Right lobe of liver (tissue), 6 donors: ENCODE measurements around the gene CYB561D1. TPM values are rescaled to one million over a fixed set of nuclear protein-coding genes. Genes with fewer than 3 reads are reported as not detected.

Experiments
- ATAC-seq, 4 donors: fragments of 200-7000 bp; cut with Tn5 transposase; one replicate each; pipeline ENCODE4 v1.9.1; 2020; ENCODE audit warnings: mild to moderate bottlenecking in 4 of 4, moderate library complexity in 4 of 4
- DNase-seq, 3 donors: peaks; one replicate each; pipeline ENCODE4 v3.0.0-alpha.2; 2020
- H3K27ac ChIP-seq, 3 donors: fragments of 200-600 bp; one replicate each; pipeline ENCODE4 v1.8.0; 2022
- H3K27me3 ChIP-seq, 2 donors: fragments of 200-600 bp; one replicate each; pipeline ENCODE4 v1.8.0; 2022
- H3K36me3 ChIP-seq, 4 donors: fragments of 200-600 bp; sonication (generic) in 1 of 4; one replicate each; pipeline versions ENCODE4 v1.5.1 to v1.8.0; 2017 to 2022; ENCODE audit warnings: control low read depth in 1 of 4
- H3K4me1 ChIP-seq, 4 donors: fragments of 200-600 bp; sonication (generic) in 1 of 4; one replicate each; pipeline versions ENCODE4 v1.5.1 to v1.8.0; 2017 to 2022; ENCODE audit warnings: control low read depth in 1 of 4
- H3K4me3 ChIP-seq, 3 donors: fragments of 200-600 bp; one replicate each; pipeline ENCODE4 v1.8.0; 2022
- H3K9me3 ChIP-seq, 4 donors: fragments of 200-600 bp; sonication (generic) in 1 of 4; one replicate each; pipeline versions ENCODE4 v1.5.1 to v1.8.0; 2017 to 2022; ENCODE audit warnings: control low read depth in 1 of 4
- POLR2A ChIP-seq: fragments of 450-650 bp; IDR thresholded peaks from one replicate; pipeline ENCODE4 v1.6.1; 2017; ENCODE audit warnings: antibody characterized with exemption, mild to moderate bottlenecking
- WGBS: methylation state at CpG from one replicate; pipeline ENCODE4 v1.1.6; 2018; ENCODE audit warnings: low coverage, low lambda C conversion rate; ENCODE audit not compliant: insufficient coverage; ENCODE audit errors: missing lambda C conversion rate; 5-methylcytosine and 5-hydroxymethylcytosine counted together
- intact Hi-C, 2 donors: fragments of 100-400 bp; cut with DNase I; formaldehyde crosslinking; loops; one replicate each; pipeline versions ENCODE4 v1.11.2 to v1.14.1; 2022
- total RNA-seq, 6 experiments: library from RNA; depleted of rRNA in 2 of 6; stranded (reverse); fragments of >200 nt in 2 of 6; fragmentation: NEBNext Ultra II Directional in 3 of 6; extraction: Animal tissue kit (Norgen Biotek cat#: 25700) in 3 of 6; gene quantifications; one replicate each; pipeline versions ENCODE4 v1.1.0 to v1.2.4, GENCODE V29; 2016 to 2023
- TF ChIP-seq, protein P1 (sequence below), 4 donors: fragments of 200-600 bp in 3 of 4; fragments of 450-650 bp in 1 of 4; IDR thresholded peaks; one replicate each; pipeline versions ENCODE4 v1.5.1 to v1.8.0; 2016 to 2022; ENCODE audit warnings: antibody characterized with exemption in 4 of 4, mild to moderate bottlenecking in 2 of 4
- donor health status: DM: no; HTN: yes; CAD: no.
- donor health status: DM: no; HTN: no; CAD: no.
- donor health status: DM: no; HTN: no; CAD: no.
- donor health status: DM: no; HTN: yes; CAD: no.
- donor health status: DM: no; HTN: yes; CAD: no.

CYB561D1 gene
- total RNA-seq, 6 experiments from 2014 or later = 1.5 to 3.1 (median 2.4) TPM

DNA sequence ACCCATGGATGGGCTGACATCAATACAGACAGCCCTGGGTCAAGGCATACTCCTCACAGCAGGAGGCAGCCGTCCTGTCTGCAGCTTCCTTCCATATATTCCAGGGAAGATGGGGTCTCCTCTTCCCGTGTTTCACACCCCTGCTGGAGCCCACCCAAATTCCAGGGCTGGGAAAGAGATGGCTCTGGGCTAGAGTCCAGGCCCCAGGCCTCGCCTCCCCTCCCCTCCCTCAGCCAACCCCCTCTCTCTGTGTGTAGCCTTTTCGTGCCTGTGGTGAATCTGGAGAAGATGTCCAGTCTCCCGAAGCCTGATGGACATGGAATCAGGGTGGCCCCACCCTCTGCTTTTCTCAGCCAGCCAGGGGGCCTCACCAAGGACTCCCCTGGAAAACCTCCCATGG lies 6.6 kb upstream of the CYB561D1 start:
- peaks cover 0 to 3% (median 0%) of the 10 kb centered on the region in 4 donors for H3K4me1 ChIP-seq
- no peaks in the 10 kb centered on the region for H3K36me3 ChIP-seq
- ATAC-seq = no peak
- H3K9me3 ChIP-seq = no peaks in the 10 kb centered on the region
- TF ChIP-seq, protein P1, sequence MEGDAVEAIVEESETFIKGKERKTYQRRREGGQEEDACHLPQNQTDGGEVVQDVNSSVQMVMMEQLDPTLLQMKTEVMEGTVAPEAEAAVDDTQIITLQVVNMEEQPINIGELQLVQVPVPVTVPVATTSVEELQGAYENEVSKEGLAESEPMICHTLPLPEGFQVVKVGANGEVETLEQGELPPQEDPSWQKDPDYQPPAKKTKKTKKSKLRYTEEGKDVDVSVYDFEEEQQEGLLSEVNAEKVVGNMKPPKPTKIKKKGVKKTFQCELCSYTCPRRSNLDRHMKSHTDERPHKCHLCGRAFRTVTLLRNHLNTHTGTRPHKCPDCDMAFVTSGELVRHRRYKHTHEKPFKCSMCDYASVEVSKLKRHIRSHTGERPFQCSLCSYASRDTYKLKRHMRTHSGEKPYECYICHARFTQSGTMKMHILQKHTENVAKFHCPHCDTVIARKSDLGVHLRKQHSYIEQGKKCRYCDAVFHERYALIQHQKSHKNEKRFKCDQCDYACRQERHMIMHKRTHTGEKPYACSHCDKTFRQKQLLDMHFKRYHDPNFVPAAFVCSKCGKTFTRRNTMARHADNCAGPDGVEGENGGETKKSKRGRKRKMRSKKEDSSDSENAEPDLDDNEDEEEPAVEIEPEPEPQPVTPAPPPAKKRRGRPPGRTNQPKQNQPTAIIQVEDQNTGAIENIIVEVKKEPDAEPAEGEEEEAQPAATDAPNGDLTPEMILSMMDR (IDR thresholded peaks at IDR 0.05) = no peak
- no peak for TF ChIP-seq POLR2A
- H3K27me3 ChIP-seq = no peaks in the 10 kb centered on the region
- DNase-seq = no peak
- intact Hi-C loops = loop anchor here in 1 of 2 donors (5.0 kb wide), 1 partner anchor 150 kb away; no protein-coding TSS in a partner anchor
- no peak overlapping the region for H3K27ac ChIP-seq
- H3K4me3 ChIP-seq = no peak overlapping the region
- 51% methylated on average over 2 of the region's 5 CpGs for WGBS

DNA sequence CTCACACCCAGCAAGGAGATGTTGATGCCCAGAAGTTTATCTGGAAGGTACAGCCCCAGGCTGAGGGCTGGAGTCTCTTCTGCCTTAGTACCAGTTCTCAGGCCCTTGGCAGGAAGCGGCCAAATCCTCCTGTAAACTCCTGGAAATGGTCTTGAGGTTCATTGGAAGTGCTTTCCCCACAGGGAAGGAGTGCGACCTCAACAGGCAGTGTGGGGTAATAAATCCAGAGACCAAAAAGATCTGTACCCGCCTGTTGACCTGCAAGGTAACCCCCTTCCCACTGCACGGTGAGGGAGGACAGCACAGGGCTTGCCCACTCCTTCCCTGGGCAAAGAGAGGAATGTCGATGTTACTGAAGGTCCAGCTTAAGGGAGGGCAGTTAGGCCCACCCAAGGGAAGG lies 5.7 kb upstream of the CYB561D1 start:
- 77% methylated on average over 2 of the region's 5 CpGs for WGBS
- intact Hi-C loops = loop anchor here in 1 of 2 donors (5.0 kb wide), 1 partner anchor 149 kb away; no protein-coding TSS in a partner anchor

DNA sequence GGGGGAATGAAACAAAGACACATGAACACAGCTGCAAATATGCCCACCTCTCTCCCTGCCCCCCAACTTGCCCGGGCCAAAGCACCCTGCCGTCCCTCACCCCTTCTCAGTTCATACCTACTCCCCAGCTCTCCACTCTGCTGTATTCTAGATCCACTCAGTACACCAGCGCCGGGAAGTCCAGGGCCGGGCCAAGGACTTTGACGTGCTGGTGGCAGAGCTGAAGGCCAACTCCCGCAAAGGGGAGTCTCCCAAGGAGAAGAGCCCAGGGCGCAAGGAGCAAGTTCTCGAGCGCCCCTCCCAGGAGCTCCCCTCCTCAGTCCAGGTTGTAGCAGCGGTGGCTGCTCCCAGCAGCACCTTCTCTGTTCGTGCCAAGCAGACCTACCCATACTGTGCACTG lies 5.2 kb upstream of the CYB561D1 start:
- DNase-seq = no peak
- WGBS = 87% methylated on average over 3 of the region's 12 CpGs
- Histone ChIP-seq H3K27me3 (no peaks in the 10 kb centered on the region), H3K9me3 (no peaks in the 10 kb centered on the region), H3K36me3 (no peaks in the 10 kb centered on the region), H3K4me1 (peaks cover 0 to 5% (median 0%) of the 10 kb centered on the region in 4 donors), H3K27ac (no peak overlapping the region), H3K4me3 (no peak overlapping the region)
- intact Hi-C loops = loop anchor here in 1 of 2 donors (5.0 kb wide), 1 partner anchor 149 kb away; no protein-coding TSS in a partner anchor
- no peak for ATAC-seq
- no peak for TF ChIP-seq POLR2A
- TF ChIP-seq, protein P1 (IDR thresholded peaks at IDR 0.05) = no peak

More for the DNA sequence above, 5.7 kb upstream of the CYB561D1 start:
- Histone ChIP-seq H3K4me1 (peaks cover 0 to 3% (median 0%) of the 10 kb centered on the region in 4 donors), H3K4me3 (no peak overlapping the region), H3K27ac (no peak overlapping the region), H3K27me3 (no peaks in the 10 kb centered on the region), H3K36me3 (no peaks in the 10 kb centered on the region), H3K9me3 (no peaks in the 10 kb centered on the region)
- DNase-seq (no peak), ATAC-seq (no peak)
- TF ChIP-seq, protein P1 (IDR thresholded peaks at IDR 0.05) = no peak
- no peak for TF ChIP-seq POLR2A

DNA sequence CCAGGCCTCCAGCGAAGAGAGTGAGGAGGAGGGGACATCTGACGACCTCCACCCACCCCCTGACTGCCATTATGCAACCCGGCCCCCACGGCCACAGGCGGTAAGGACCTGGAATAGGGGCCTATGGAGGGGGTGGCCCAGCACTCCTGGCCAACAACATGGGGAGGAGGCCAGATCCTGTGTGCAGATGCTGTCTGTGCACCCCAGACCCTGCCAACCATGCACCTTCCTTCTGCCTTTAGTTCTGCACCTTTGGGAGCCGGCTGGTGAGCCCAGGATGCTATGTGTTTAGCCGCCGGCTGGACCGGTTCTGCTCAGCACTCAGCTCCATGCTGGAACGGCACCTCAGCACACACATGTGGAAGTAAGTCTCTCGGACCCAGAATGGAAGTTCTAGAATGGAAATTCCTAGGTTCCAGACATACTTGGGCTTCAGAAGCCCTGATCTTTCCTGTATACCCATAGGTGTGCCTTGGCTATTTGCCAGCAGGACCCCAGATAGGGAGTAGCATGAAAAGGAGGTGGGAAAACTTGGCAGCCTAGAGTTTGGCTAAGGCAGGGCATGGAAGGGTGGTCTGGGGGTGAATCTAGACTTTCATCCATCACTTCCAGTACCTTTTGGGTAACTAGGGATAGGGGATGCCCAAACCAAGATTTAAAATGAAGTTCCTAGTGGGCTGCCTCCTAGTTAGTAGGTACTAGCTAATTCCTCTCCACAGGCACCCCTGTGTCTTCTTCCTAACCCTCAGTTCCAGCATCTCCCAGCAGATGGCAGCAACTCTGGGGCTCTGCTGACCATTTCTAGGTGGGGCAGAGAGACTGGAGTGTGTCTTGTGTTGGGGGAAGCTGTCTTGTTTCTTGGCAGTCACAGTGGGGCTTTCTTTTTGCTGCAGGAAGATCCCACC lies 3.6 kb upstream of the CYB561D1 start:
- Histone ChIP-seq H3K27ac (no peak overlapping the region), H3K4me1 (peaks cover 0 to 9% (median 2%) of the 10 kb centered on the region in 4 donors), H3K9me3 (no peaks in the 10 kb centered on the region), H3K4me3 (no peak overlapping the region), H3K27me3 (no peaks in the 10 kb centered on the region), H3K36me3 (no peaks in the 10 kb centered on the region)
- WGBS = no CpG with 5 or more reads among the region's 11 CpGs
- ATAC-seq (peak; percentile 59 to 63 (median 60)), DNase-seq (peak in 2 of 3 donors; percentile 63 to 69)
- intact Hi-C loops = loop anchor here in 1 of 2 donors (2.0 kb wide), 1 partner anchor 41 kb away; no protein-coding TSS in a partner anchor
- TF ChIP-seq, protein P1 (IDR thresholded peaks at IDR 0.05) = peak; percentile 71 to 86 (median 80)
- TF ChIP-seq POLR2A = no peak
